SK-N-SH (cell line): ENCODE data around the gene SLC24A1. TPM values are rescaled to one million over a fixed set of nuclear protein-coding genes. Genes with fewer than 3 reads are reported as not detected.

Experiments
- CTCF ChIA-PET: fragments of 300-600, 350-600 bp; formaldehyde crosslinking; extraction: SDS; loops from one replicate; lab custom pipeline; 2021; lab: Yijun Ruan, JAX
- POLR2A ChIA-PET: fragments of 350-600 bp; sonication (Branson Sonifier 250); formaldehyde crosslinking; extraction: SDS; loops from one replicate; lab custom pipeline; 2020; ENCODE audit warnings: antibody characterized with exemption, inconsistent platforms; lab: Yijun Ruan, JAX
- DNase-seq: peaks from one replicate; pipeline ENCODE4 v3.0.0; 2012
- H2AFZ ChIP-seq: fragments of 200-600 bp; sonication (generic); 2 replicates; pipeline ENCODE4 v1.8.1; 2016; ENCODE audit warnings: antibody characterized with exemption, mild to moderate bottlenecking, low read depth
- H3F3A ChIP-seq: fragments of 200-600 bp; sonication (generic); replicated peaks from 2 replicates; pipeline ENCODE3; 2016; ENCODE audit warnings: antibody characterized with exemption, mild to moderate bottlenecking; ENCODE audit not compliant: insufficient read depth
- H3K27ac ChIP-seq, 2 experiments: fragments of 200-500 bp in 1 of 2; fragments of 200-600 bp in 1 of 2; sonication (Bioruptor generic) in 1 of 2; sonication (generic), shearing (Covaris generic) in 1 of 2; 2 replicates each; pipeline versions ENCODE4 v1.5.1 to v1.6.1; 2014 to 2016; ENCODE audit warnings: low read depth in 2 of 2, inconsistent platforms in 1 of 2, low read length in 1 of 2, mild to moderate bottlenecking in 1 of 2, mixed read lengths in 1 of 2
- H3K27me3 ChIP-seq: fragments of 200-600 bp; sonication (generic), shearing (Covaris generic); 2 replicates; pipeline ENCODE4 v1.6.1; 2016; ENCODE audit warnings: mixed run types; ENCODE audit not compliant: insufficient read depth
- H3K36me3 ChIP-seq, 2 experiments: fragments of 200-500 bp in 1 of 2; fragments of 200-600 bp in 1 of 2; sonication (Bioruptor generic) in 1 of 2; sonication (generic) in 1 of 2; replicated peaks in 1 of 2; 2 replicates each; pipeline versions ENCODE3 to v1.5.1; 2014 to 2016; ENCODE audit warnings: low read length in 1 of 2, mild to moderate bottlenecking in 1 of 2; ENCODE audit not compliant: insufficient read depth in 2 of 2, control insufficient read depth in 1 of 2
- H3K4me1 ChIP-seq, 2 experiments: fragments of 200-500 bp in 1 of 2; fragments of 200-600 bp in 1 of 2; sonication (Bioruptor generic) in 1 of 2; sonication (generic), shearing (Covaris generic) in 1 of 2; 2 replicates each; pipeline versions ENCODE4 v1.5.1 to v1.6.1; 2014 to 2016; ENCODE audit warnings: low read depth in 1 of 2, low read length in 1 of 2, mixed run types in 1 of 2; ENCODE audit not compliant: insufficient read depth in 2 of 2, control insufficient read depth in 1 of 2
- H3K4me2 ChIP-seq: fragments of 200-600 bp; sonication (generic), shearing (Covaris generic); 2 replicates; pipeline ENCODE4 v1.6.1; 2017; ENCODE audit warnings: mixed run types
- H3K4me3 ChIP-seq, 2 experiments: fragments of 200-500 bp in 1 of 2; fragments of 200-600 bp in 1 of 2; sonication (Bioruptor generic) in 1 of 2; sonication (generic), shearing (Covaris generic) in 1 of 2; 2 replicates each; pipeline versions ENCODE4 v1.5.1 to v1.8.1; 2014 to 2016; ENCODE audit warnings: low read depth in 2 of 2, inconsistent platforms in 1 of 2, low read length in 1 of 2, mild to moderate bottlenecking in 1 of 2, mixed read lengths in 1 of 2, moderate library complexity in 1 of 2
- H3K79me2 ChIP-seq: fragments of 200-600 bp; sonication (generic); 2 replicates; pipeline ENCODE4 v1.8.1; 2017; ENCODE audit warnings: mild to moderate bottlenecking; ENCODE audit not compliant: insufficient read depth
- H3K9ac ChIP-seq: fragments of 200-600 bp; sonication (generic); 2 replicates; pipeline ENCODE4 v1.6.1; 2017; ENCODE audit warnings: mixed run types
- H3K9me2 ChIP-seq: fragments of 200-600 bp; sonication (generic); 2 replicates; pipeline ENCODE4 v1.6.1; 2017; ENCODE audit warnings: mixed run types
- H3K9me3 ChIP-seq: fragments of 200-600 bp; sonication (generic); 2 replicates; pipeline ENCODE4 v1.6.1; 2017; ENCODE audit warnings: mixed run types, mild to moderate bottlenecking, moderate library complexity
- H4K20me1 ChIP-seq: fragments of 200-600 bp; sonication (generic); 2 replicates; pipeline ENCODE4 v1.6.1; 2017; ENCODE audit warnings: mild to moderate bottlenecking, mixed run types; ENCODE audit not compliant: insufficient read depth
- CHD2 ChIP-seq: fragments of 150-350 bp; IDR thresholded peaks from 2 replicates; pipeline ENCODE4 v1.6.1; 2018; ENCODE audit warnings: low read length; ENCODE audit not compliant: partially characterized antibody
- CTCF ChIP-seq: fragments of 200-600 bp; sonication (generic); IDR thresholded peaks from 2 replicates; pipeline ENCODE4 v1.6.1; 2017; ENCODE audit warnings: antibody characterized with exemption, mild to moderate bottlenecking, moderate library complexity
- EZH2phosphoT487 ChIP-seq: fragments of 200-600 bp; sonication (generic); IDR thresholded peaks from 2 replicates; pipeline ENCODE4 v1.6.1; 2017; ENCODE audit warnings: low read depth, mixed run types, mild to moderate bottlenecking, antibody characterized with exemption, moderate library complexity, borderline replicate concordance
- FOSL2 ChIP-seq: IDR thresholded peaks from 2 replicates; pipeline ENCODE4 v1.4.0; 2012; ENCODE audit warnings: low read depth, mild to moderate bottlenecking, moderate library complexity, borderline replicate concordance
- MAX ChIP-seq: IDR thresholded peaks from 2 replicates; pipeline ENCODE4 v1.4.0; 2012; ENCODE audit warnings: low read depth
- MXI1 ChIP-seq: IDR thresholded peaks from 2 replicates; pipeline ENCODE4 v1.6.1; 2012; ENCODE audit warnings: mild to moderate bottlenecking, low read depth, low read length, improper control_type of control experiment
- NRF1 ChIP-seq: IDR thresholded peaks from 2 replicates; pipeline ENCODE4 v1.6.1; 2012; ENCODE audit warnings: low read depth, mild to moderate bottlenecking, low read length
- PBX3 ChIP-seq: IDR thresholded peaks from 2 replicates; pipeline ENCODE4; 2012
- POLR2AphosphoS5 ChIP-seq: IDR thresholded peaks from 2 replicates; pipeline ENCODE4 v1.6.1; 2012; ENCODE audit warnings: low read depth, low read length
- REST ChIP-seq: IDR thresholded peaks from 2 replicates; pipeline ENCODE4 v1.6.1; 2012; ENCODE audit warnings: mild to moderate bottlenecking, low read depth, low read length, moderate library complexity
- RFX5 ChIP-seq: IDR thresholded peaks from 2 replicates; pipeline ENCODE4 v1.6.1; 2012; ENCODE audit warnings: mild to moderate bottlenecking, improper control_type of control experiment, low read length
- SMC3 ChIP-seq: IDR thresholded peaks from 2 replicates; pipeline ENCODE4 v1.6.1; 2012; ENCODE audit warnings: low read depth, low read length, improper control_type of control experiment
- TEAD4 ChIP-seq: IDR thresholded peaks from 2 replicates; pipeline ENCODE4 v1.4.0; 2012; ENCODE audit warnings: mild to moderate bottlenecking, borderline replicate concordance; ENCODE audit not compliant: insufficient read depth
- USF1 ChIP-seq: IDR thresholded peaks from 2 replicates; pipeline ENCODE4 v1.4.0; 2012; ENCODE audit warnings: low read depth, borderline replicate concordance
- ZBTB33 ChIP-seq: IDR thresholded peaks from 2 replicates; pipeline ENCODE4 v1.4.0; 2012; ENCODE audit warnings: low read depth, borderline replicate concordance
- WGBS: methylation state at CpG from one replicate; pipeline ENCODE4 v1.1.6; 2017; ENCODE audit warnings: low lambda C conversion rate; 5-methylcytosine and 5-hydroxymethylcytosine counted together
- polyA plus RNA-seq, 3 experiments: library from polyadenylated mRNA; depleted of rRNA; stranded (reverse); fragments of >200 nt; gene quantifications; 2 replicates each; pipeline ENCODE4 v1.2.3, GENCODE V29; 2012

The SLC24A1 gene
- polyA plus RNA-seq, 1 of the 3 experiments (the other 2 are of a cell fraction), result 7.7 TPM

- H3F3A ChIP-seq, result peaks cover 6% of the 10 kb centered on the region
- 80% methylated on average over 5 of the region's 5 CpGs for WGBS
- H3K9me3 ChIP-seq, result no peaks in the 10 kb centered on the region
- no peak overlapping the region for H3K4me3 ChIP-seq
- no peak overlapping the region for H2AFZ ChIP-seq
- CTCF ChIA-PET, result interaction anchor here (0.7 to 1.8 kb wide), 3 partner anchors 8 to 20 kb away, joined by 3 to 11 read pairs (median 3); partner anchors contain the start of gene INTS14
- no peaks in the 10 kb centered on the region for H3K27me3 ChIP-seq
- H3K9ac ChIP-seq, result no peak overlapping the region
- no peaks in the 10 kb centered on the region for H3K9me2 ChIP-seq
- POLR2A ChIA-PET, result no interaction called here
- no peaks in the 10 kb centered on the region for H3K79me2 ChIP-seq
- H3K4me1 ChIP-seq, result peaks cover 0 to 4% of the 10 kb centered on the region in 2 experiments; a peak in 2 of 4 replicates
- H4K20me1 ChIP-seq, result no peaks in the 10 kb centered on the region
- no peak for TF ChIP-seq RFX5
- no peak for TF ChIP-seq TEAD4
- no peak for TF ChIP-seq ZBTB33
- TF ChIP-seq MAX, result no peak
- TF ChIP-seq POLR2AphosphoS5, result no peak
- TF ChIP-seq REST, result no peak
- TF ChIP-seq USF1, result no peak
- no peak for TF ChIP-seq PBX3
- TF ChIP-seq CHD2, result no peak
- no peak for TF ChIP-seq SMC3
- no peak for TF ChIP-seq MXI1
- TF ChIP-seq EZH2phosphoT487, result no peak
- no peak for TF ChIP-seq CTCF
- TF ChIP-seq NRF1, result no peak
- TF ChIP-seq FOSL2, result no peak
- TF ChIP-seq, all 33 proteins: peak for 0
- no peak for DNase-seq
- Histone ChIP-seq H3K4me2 (no peak overlapping the region), H3K27ac (no peak overlapping the region), H3K36me3 (no peaks in the 10 kb centered on the region)
Observed at GRCh38 chr15:65618560-65619109, 3.1 kb upstream of the SLC24A1 start.
